ENCODE measurements around the gene COPG2.

COPG2 gene

GRCh38 chr7:130506358-130506757 is 162.2 kb downstream of the COPG2 start:
- no peak for TF ChIP-seq CTCF (IDR thresholded peaks at IDR 0.05; ENCODE audit: low read depth, low read length)
- no peaks in the 10 kb centered on the region for H3K9me3 ChIP-seq (ENCODE audit: severe bottlenecking)
- no peak overlapping the region for H3K4me3 ChIP-seq (ENCODE audit: low read depth, low read length)
- H3K27ac ChIP-seq: no peak overlapping the region
- peaks cover 14% of the 10 kb centered on the region for H3K36me3 ChIP-seq
- H3K27me3 ChIP-seq (ENCODE audit: insufficient read depth, low read depth, severe bottlenecking): no peaks in the 10 kb centered on the region
- DNase-seq: no peak

GRCh38 chr7:130505753-130506152 is 162.8 kb downstream of the COPG2 start:
- no peak for TF ChIP-seq CTCF (IDR thresholded peaks at IDR 0.05; ENCODE audit: low read depth, low read length)
- Histone ChIP-seq H3K4me3 (ENCODE audit: low read depth, low read length) (no peak overlapping the region), H3K27me3 (ENCODE audit: insufficient read depth, low read depth, severe bottlenecking) (no peaks in the 10 kb centered on the region), H3K27ac (no peak overlapping the region), H3K9me3 (ENCODE audit: severe bottlenecking) (no peaks in the 10 kb centered on the region), H3K36me3 (peaks cover 14% of the 10 kb centered on the region)
- no peak for DNase-seq

GRCh38 chr7:130500910-130501309 is 167.6 kb downstream of the COPG2 start:
- no peak for DNase-seq
- Histone ChIP-seq H3K27me3 (ENCODE audit: insufficient read depth, low read depth, severe bottlenecking) (no peaks in the 10 kb centered on the region), H3K36me3 (no peaks in the 10 kb centered on the region), H3K27ac (no peak overlapping the region), H3K9me3 (ENCODE audit: severe bottlenecking) (no peaks in the 10 kb centered on the region), H3K4me3 (ENCODE audit: low read depth, low read length) (no peak overlapping the region)
- no peak for TF ChIP-seq CTCF (IDR thresholded peaks at IDR 0.05; ENCODE audit: low read depth, low read length)

GRCh38 chr7:130500463-130500862 is 168.1 kb downstream of the COPG2 start:
- H3K9me3 ChIP-seq (ENCODE audit: severe bottlenecking): no peaks in the 10 kb centered on the region
- no peaks in the 10 kb centered on the region for H3K36me3 ChIP-seq
- no peak overlapping the region for H3K4me3 ChIP-seq (ENCODE audit: low read depth, low read length)
- no peak overlapping the region for H3K27ac ChIP-seq
- H3K27me3 ChIP-seq (ENCODE audit: insufficient read depth, low read depth, severe bottlenecking): no peaks in the 10 kb centered on the region
- no peak for DNase-seq
- TF ChIP-seq CTCF (IDR thresholded peaks at IDR 0.05; ENCODE audit: low read depth, low read length): no peak

GRCh38 chr7:130494431-130494858 is 174.1 kb downstream of the COPG2 start:
- H3K4me3 ChIP-seq (ENCODE audit: low read depth, low read length): no peak overlapping the region
- peaks cover 11% of the 10 kb centered on the region for H3K9me3 ChIP-seq (ENCODE audit: severe bottlenecking)
- no peak for DNase-seq
- no peak for TF ChIP-seq CTCF (IDR thresholded peaks at IDR 0.05; ENCODE audit: low read depth, low read length)
- no peaks in the 10 kb centered on the region for H3K36me3 ChIP-seq
- H3K27me3 ChIP-seq (ENCODE audit: insufficient read depth, low read depth, severe bottlenecking): no peaks in the 10 kb centered on the region
- no peak overlapping the region for H3K27ac ChIP-seq

GRCh38 chr7:130493275-130493873 is 175.2 kb downstream of the COPG2 start:
- Histone ChIP-seq H3K9me3 (ENCODE audit: severe bottlenecking) (peaks cover 11% of the 10 kb centered on the region), H3K4me3 (ENCODE audit: low read depth, low read length) (no peak overlapping the region), H3K36me3 (no peaks in the 10 kb centered on the region), H3K27ac (no peak overlapping the region), H3K27me3 (ENCODE audit: insufficient read depth, low read depth, severe bottlenecking) (no peaks in the 10 kb centered on the region)
- no peak for TF ChIP-seq CTCF (IDR thresholded peaks at IDR 0.05; ENCODE audit: low read depth, low read length)
- DNase-seq: no peak
